CD4-positive, alpha-beta T cell treated with Interleukin-4 for 1 hour (primary cell): ENCODE measurements around the gene HCFC2.
A peak's percentile ranks its signal among the peaks of the same experiment; 100 is the strongest.
"Not testable (repeated sequence)": the region's sequence is repeated elsewhere in the genome, so short reads cannot be mapped to it uniquely, and the experiment has no call there.

Source experiments
- DNase-seq, 2 donors: peaks; one replicate each; pipeline ENCODE4 v3.0.0-alpha.2; 2020 to 2022

HCFC2 gene

DNA sequence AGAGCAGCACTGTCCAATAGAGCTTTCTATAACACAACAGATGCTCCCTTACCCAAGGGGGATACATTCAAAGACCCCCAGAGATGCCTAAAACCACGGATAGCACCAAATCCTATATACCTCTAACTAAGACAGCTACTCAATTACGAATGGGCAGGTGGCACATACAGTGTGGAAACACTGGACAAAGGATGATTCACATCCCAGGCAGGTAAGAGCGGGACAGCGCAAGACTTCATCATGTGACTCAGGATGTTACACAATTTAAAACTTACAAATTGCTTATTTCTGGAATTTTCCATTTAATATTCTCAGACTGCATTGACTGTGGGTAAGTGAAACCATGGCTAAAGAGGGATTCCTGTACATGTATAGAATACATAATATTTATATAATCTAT is 5.5 kb upstream of the HCFC2 start:
- DNase-seq, result no peak

DNA sequence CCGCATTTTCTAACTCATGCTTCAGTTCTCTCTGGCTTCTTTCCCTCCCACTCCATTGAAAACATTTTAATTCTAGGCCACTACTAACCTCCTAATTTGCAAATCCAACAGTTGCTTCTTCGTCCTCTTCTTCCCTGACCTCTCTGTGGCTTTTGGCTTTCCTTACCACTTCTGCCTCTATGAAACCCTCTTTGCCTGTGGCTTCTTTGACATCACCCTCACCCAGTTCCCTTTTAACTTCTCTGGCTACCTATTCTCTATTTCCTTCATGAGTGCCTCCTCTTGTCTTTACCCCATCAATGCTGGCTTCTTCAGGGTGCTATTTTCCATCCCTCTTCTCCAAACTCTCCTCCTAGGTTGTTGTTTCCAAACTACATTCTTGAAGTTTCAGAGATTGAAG is 4.4 kb upstream of the HCFC2 start:
- DNase-seq, result no peak

DNA sequence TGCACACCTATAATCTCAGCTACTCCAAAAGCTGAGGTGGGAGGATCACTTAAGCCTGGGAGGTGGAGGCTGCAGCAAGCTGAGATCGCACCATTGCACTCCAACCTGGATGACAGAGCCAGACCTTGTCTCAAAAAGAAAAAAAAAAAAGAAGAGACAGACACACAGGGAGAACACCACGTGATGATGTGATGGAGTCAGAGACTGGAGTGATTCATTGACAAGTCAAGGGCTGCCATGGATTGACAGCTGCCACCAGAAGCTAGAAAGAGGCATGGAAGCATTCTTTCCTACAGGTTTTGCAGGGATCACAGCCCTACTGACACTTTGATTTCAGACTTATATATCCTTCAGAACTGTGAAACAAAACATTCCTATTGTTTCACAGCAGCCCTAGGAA is 3.5 kb upstream of the HCFC2 start:
- no peak for DNase-seq

DNA sequence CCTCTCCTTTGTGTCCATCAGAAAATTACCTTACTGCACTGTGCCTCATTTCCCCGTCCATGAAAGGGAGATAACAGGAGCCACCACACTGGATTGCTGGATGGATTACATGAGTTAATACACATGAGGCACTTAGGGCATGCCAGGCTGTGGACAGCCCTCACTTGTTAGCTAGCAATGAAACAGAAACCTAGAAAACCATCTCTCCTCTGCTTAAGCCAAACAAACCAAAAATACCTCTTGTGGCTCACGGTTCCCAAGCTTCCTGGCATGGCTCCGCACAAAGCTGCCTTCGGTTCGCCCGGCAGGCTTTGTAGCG is 660 bp upstream of the HCFC2 start:
- no peak for DNase-seq

- no peak for DNase-seq
These were observed 604 bp downstream of the HCFC2 start for GRCh38 chr12:104064842-104065427.

GRCh38 chr12:104072099-104072498 is 7.8 kb downstream of the HCFC2 start:
- DNase-seq, result no peak

DNA sequence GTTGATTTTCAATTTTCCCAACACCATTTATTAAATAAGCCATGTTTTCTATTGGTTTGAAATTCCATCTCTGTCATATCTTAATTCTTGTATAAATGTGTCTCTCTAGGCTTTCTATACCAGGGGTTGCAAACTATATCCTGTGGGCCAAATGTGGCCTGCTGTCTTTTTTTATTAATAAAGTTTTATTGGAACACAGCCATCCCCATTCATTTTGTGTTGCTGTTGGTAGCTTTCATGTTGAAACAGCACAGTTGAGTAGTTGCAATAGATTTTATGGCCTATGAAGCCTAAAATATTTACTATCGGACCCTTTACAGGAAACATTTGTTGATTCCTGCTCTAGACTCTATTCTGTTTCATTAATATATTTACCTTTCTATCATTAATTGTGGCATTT is 9.4 kb downstream of the HCFC2 start:
- no peak for DNase-seq

GRCh38 chr12:104079024-104079423 is 14.7 kb downstream of the HCFC2 start:
- DNase-seq, result no peak

GRCh38 chr12:104080764-104081163 is 16.4 kb downstream of the HCFC2 start:
- DNase-seq, result no peak

DNA sequence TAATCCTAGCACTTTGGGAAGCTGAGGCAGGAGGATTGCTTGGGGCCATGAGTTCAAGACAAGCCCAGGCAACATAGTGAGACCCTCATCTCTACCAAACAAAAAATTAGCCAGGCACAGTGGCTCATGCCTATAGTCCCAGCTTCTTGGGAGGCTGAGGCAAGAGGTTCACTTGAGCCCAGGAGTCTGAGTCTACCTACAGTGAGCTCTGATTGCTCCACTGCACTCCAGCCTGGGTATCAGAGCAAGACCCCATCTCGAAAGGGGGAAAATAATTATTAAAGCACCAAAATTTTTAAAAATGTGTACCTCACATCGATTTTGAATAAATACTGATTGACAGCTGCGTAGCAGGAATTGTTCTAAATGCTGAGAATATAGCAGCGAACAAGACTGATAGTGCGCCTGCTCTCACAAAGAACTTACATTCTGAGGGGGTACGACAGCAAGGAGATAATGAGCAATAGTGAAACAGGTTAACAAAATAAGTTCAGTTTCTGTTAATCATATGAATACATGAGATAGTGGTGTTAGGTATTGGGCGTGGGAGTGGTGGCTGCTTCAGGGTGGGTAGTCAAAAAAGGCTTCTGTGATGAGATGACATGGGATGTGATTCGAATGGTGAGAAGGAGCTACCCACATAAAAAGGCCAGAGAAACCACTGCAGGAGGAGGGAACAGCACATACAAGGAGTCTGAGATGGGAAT is 19.6 kb downstream of the HCFC2 start:
- DNase-seq, result no peak

DNA sequence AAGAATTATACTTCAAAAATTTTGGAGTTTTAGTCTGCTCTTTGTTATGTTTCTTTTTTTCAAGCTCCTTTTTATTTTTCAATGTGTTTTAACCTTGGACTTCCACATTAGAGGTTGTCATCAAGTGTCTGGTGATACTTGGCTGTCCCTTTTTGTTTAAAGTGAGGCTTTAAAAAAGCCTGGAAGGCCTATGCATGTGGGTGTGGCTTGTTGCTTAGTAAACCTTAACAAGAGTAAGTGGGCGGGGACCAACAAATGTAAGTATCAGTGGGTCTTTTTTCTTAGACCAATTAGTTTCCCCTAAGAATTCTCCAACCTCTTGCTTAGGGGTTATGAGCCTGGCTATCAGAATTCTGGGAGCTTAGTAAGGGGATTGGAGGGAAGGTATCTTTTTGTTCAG is 26.4 kb downstream of the HCFC2 start:
- DNase-seq, result no peak

GRCh38 chr12:104091136-104091535 is 26.8 kb downstream of the HCFC2 start:
- DNase-seq, result no peak

DNA sequence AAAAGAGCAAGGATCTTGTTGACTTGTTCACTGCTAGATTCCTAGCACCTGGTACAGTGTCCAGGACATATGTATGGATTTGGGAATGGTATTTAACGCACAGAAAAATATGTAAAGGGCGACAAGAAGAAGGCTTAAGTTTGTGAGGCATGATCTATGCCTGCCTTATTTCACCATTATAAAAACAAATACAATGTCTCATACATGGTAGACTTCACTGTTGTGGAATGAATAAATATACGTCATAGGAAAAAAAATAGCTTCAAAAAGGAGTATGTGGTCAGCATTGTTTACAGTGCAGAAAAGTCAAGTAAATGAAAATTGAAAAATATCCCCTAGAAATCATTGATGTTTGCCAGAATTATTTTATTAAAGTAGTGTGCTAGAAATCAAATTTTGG is 30.0 kb downstream of the HCFC2 start:
- no peak for DNase-seq

DNA sequence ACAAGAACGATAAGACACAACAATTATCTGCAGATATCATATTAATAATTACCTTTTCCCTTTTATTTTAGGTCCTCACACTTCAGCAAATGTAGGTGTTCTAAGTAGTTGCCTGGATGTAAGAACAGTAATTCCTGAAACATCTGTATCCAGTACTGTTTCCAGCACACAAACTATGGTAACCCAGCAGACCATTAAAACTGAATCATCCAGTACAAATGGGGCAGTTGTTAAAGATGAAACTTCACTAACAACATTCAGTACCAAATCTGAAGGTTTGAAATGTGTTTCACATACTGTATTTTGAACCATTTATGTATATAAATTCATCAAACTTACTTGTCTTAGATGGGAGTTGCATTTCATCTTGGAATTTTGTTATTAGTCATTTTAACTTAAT is 31.0 kb downstream of the HCFC2 start:
- DNase-seq, result no peak

DNA sequence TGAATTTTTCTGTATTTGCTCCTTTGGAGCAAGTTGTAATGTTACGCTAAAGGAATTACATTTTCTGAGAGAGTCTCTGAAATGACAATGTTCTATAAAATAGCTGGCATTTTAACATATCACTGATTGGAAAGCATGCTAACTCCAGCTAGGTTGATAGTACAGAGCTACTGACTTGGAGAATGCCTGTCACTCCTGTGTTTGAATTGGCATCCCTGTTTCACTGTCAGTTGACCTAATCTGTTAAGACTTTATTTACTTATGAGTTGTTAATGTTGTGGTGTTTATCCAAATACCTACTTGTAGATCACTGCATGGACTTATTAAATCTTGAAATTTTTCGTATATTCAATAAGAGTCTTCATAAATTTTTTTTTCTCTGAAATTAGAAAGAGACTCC is 33.6 kb downstream of the HCFC2 start:
- no peak for DNase-seq

- no peak for DNase-seq
These were observed 41.1 kb downstream of the HCFC2 start for GRCh38 chr12:104105461-104105860.

DNA sequence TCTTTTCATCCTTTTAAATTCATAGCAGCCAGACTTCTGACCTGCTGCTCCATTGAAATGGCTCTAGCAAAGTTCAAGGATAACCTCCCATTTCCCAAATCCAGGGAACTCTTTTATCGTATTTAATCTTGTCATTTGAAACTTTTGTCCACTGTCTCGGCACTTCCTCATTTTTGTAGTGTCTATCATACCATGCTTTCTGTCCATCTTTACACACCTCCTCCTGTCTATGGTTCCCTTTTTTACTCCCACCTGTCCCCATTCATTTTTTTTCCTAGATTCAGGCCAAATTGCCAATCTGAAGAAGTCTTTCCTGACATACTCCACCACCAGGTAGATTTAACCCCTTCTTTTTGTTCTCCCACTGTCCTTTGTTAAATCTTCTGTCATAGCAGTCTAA is 42.6 kb downstream of the HCFC2 start:
- DNase-seq, result no peak

DNA sequence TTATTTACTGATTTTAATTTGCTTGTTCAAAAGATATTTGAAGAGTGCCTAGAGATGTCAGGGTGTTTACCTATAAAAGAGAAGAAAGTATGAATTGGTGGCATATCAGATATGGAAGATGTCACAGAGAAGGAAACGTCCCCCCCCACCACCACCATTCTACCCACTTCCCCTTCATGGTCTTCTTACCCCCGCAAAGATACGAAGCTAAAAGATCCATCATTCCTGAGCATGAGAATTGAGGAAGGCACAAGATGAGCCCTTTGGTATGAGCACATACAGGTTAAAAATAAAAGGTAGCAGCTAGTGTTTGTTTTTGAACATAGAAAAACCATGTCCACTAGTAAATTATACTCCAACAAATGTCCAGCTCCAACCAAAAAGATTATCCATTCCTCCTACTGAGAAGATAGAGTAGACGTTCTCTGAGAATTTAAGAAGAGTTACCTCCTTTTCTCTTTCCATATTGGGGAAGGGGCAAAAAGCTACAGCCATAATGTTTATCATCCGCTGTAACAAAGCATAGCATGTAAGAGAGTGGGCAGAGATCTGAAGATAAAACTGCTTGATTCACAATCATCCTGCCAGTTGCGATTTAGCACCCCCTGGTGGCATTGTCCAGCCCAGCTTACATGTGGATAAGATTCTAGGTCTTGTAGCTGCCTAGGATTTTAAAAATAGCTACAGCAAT is 44.6 kb downstream of the HCFC2 start:
- peak; percentile 82 to 83 for DNase-seq

- no peak for DNase-seq
These were observed 45.3 kb downstream of the HCFC2 start for GRCh38 chr12:104109446-104110271.

DNA sequence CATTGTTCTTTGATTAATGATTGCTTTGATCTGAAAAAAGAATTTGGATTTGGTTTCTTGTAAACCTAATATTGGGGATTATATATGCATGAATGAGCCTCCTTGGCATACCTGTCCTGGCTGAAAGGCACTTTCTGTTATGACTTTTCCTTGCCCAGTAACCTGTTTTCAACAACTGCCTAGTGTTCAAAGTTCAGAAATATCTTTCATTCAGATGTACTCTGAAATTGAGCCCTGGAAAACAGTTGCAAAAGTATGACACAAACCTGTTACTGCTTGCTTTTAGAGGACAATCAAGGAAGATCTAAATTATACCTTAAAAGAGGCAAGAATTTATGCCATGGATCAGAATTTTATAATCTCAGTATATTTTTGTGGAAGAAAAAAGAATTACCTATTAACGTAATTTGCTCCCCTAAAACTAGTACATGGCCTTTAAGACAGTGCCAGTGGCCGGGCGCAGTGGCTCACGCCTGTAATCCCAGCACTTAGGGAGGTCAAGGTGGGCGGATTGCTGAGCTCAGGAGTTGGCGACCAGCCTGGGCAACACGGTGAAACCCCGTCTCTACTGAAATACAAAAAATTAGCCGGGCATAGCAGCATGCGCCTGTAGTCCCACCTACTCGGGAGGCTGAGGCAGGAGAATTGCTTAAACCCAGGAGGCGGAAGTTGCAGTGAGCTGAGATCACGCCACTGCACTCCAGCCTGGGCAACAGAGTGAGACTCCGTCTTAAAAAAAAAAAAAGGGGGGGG is 50.7 kb downstream of the HCFC2 start:
- not testable (repeated sequence) for DNase-seq

DNA sequence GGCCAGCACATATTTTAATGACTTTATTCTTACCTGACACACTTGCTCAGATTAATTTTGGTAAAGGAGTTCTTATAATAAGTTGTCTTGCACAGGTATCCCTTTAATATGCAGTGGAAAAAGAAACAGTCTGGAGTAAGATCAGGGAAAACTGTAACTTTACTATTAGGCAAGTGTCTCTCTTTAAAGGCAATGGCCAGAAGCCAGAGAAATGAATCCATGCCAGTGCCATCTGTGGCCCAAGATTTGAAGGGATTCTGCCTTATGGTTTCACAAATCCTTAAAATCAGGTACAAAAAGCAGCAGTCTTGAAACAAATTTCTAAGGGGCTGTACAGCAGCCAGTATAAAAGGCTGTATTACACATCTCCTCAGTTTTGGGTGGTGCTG is 51.2 kb downstream of the HCFC2 start:
- DNase-seq, result no peak

- DNase-seq, result no peak
These were observed 56.7 kb downstream of the HCFC2 start for GRCh38 chr12:104121001-104121400.

GRCh38 chr12:104122298-104122697 is 58.0 kb downstream of the HCFC2 start:
- DNase-seq, result no peak
